Measurements from ENCODE around the gene MRPL21. TPM values are rescaled to one million over a fixed set of nuclear protein-coding genes. Genes with fewer than 3 reads are reported as not detected.

MRPL21 gene
- total and polyA plus RNA-seq, 2 of the 8 experiments (the other 6 are each of a cell fraction or from before 2014, with no cell fraction given): 102 to 107 TPM

DNA sequence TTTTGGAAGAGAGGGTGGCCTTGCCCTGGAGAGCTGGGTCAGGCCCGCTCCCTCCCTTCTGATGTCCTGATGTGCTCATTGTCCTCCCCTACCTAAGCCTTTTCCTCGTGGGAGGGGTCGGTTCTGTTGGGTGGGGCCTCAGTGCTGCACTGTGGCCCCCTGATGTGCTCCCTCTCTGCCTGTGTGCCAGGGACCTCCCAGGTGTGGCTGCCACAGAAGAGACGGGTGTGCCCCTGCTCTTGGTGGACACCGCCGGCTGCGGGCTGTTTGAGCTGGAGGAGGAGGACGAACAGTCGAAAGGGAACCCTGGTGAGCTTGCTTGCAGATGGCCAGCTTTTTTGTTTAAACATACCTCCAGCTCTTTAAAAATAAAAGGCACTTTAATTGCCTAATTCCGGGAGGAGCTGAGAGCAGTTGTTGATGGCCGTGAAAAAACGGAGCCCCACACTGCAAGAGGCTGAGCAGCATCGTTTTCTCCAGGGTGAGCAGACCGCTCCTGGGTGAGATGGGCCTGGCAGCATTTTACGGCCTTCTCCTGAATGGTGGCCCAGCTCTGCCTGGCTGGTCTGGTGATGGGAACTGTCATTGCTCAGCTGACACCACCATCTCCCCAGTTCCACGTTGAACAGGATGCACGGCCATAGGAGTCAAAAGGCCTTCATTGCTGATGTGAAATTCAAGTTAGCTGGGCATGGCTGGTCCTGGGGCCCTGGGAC is 30.1 kb upstream of the MRPL21 start:
- ChIA-PET POLR2A (ENCODE audit: partially characterized antibody) (interaction anchor here (1.4 kb wide), 1 partner anchor 9 kb away, joined by 5 read pairs; no protein-coding TSS in a partner anchor), CTCF (ENCODE audit: partially characterized antibody) (interaction anchor here (0.7 to 2.6 kb wide), 5 partner anchors 14 to 121 kb away, joined by 3 to 6 read pairs (median 3); no protein-coding TSS in a partner anchor)
- no peaks in the 10 kb centered on the region for H3K23me2 ChIP-seq (ENCODE audit: low read depth, low read length)
- H3K36me3 ChIP-seq (ENCODE audit: control insufficient read depth in 2 of 4, insufficient read depth in 4 of 4, low read length in 3 of 4): peaks cover 7 to 29% (median 17%) of the 10 kb centered on the region in 4 experiments; a peak in 6 of 8 replicates
- no peak overlapping the region for H3K23ac ChIP-seq (ENCODE audit: insufficient read length)
- H3K4ac ChIP-seq (replicated peaks; ENCODE audit: insufficient read length, low read depth, low read length): no peak overlapping the region
- H2BK20ac ChIP-seq (ENCODE audit: low read length): no peak overlapping the region
- no peak overlapping the region for H2BK120ac ChIP-seq (replicated peaks; ENCODE audit: low read depth, low read length)
- peaks cover 3 to 4% of the 10 kb centered on the region in 2 experiments for H4K20me1 ChIP-seq (replicated peaks in 1 of 2; ENCODE audit: control insufficient read depth in 1 of 2, insufficient read depth in 2 of 2, low read length in 2 of 2)
- H3K4me1 ChIP-seq (replicated peaks in 1 of 4; ENCODE audit: control insufficient read depth in 3 of 4, insufficient read depth in 4 of 4, low read length in 3 of 4): no peaks in the 10 kb centered on the region
- no peak overlapping the region for H2BK12ac ChIP-seq (ENCODE audit: low read depth, low read length)
- no peak overlapping the region for H2AFZ ChIP-seq (ENCODE audit: low read length)
- H2BK15ac ChIP-seq (ENCODE audit: low read length): no peak overlapping the region
- no peak for DNase-seq (ENCODE audit: low read depth in 1 of 2, low spot score in 2 of 2)
- no peak overlapping the region for H4K5ac ChIP-seq (ENCODE audit: insufficient read length, low read depth, low read length)
- H3K9me3 ChIP-seq (ENCODE audit: insufficient read depth in 2 of 2, low read depth in 1 of 2, low read length in 1 of 2): no peaks in the 10 kb centered on the region
- FAIRE-seq: no peak
- H3K14ac ChIP-seq (ENCODE audit: insufficient read length): no peak overlapping the region
- H3K4me2 ChIP-seq (ENCODE audit: insufficient read depth in 1 of 2, low read depth in 2 of 2, low read length in 2 of 2): no peak overlapping the region
- H4K91ac ChIP-seq (replicated peaks; ENCODE audit: insufficient read length, low read length): no peak overlapping the region
- no peak overlapping the region for H3K27ac ChIP-seq (ENCODE audit: low read depth, low read length)
- no peak overlapping the region for H2AK5ac ChIP-seq (ENCODE audit: low read depth, low read length)
- H3K79me1 ChIP-seq (ENCODE audit: low read depth, low read length): no peaks in the 10 kb centered on the region; the same call in 1 of the 2 replicates
- no peak overlapping the region for H3K4me3 ChIP-seq (ENCODE audit: extremely low read depth in 1 of 4, insufficient read depth in 2 of 4, low read depth in 3 of 4, low read length in 4 of 4)
- no peaks in the 10 kb centered on the region for H3K27me3 ChIP-seq (replicated peaks in 1 of 4; ENCODE audit: control insufficient read depth in 3 of 4, extremely low read depth in 1 of 4, insufficient read depth in 3 of 4, low read length in 3 of 4)
- WGBS, 2 experiments (ENCODE audit: extremely low coverage in 1 of 2, insufficient coverage in 1 of 2, insufficient read length in 1 of 2, insufficient replicate concordance in 2 of 2, low coverage in 1 of 2, low lambda C conversion rate in 2 of 2, missing lambda C conversion rate in 1 of 2): 95% methylated on average over 17 of the region's 17 CpGs; no CpG with 5 or more reads in 1 of the 2 experiments
- no peak overlapping the region for H3K18ac ChIP-seq (ENCODE audit: extremely low read depth, low read length)
- H4K8ac ChIP-seq (ENCODE audit: extremely low read depth, insufficient read depth, low read length): no peak overlapping the region
- H3K56ac ChIP-seq (replicated peaks; ENCODE audit: insufficient read length, low read depth, low read length): no peak overlapping the region
- H3K79me2 ChIP-seq (ENCODE audit: control insufficient read depth in 1 of 2, insufficient read depth in 2 of 2, low read length in 2 of 2): no peaks in the 10 kb centered on the region
- H2BK5ac ChIP-seq (ENCODE audit: low read depth, low read length): no peak overlapping the region
- no peak overlapping the region for H3K9ac ChIP-seq (replicated peaks in 1 of 4; ENCODE audit: extremely low read depth in 1 of 4, low read depth in 3 of 4, low read length in 3 of 4)
- TF ChIP-seq POU5F1 (IDR thresholded peaks at IDR 0.05; ENCODE audit: low read depth, low read length) (no peak), TAF7 (optimal IDR thresholded peaks at IDR 0.05; ENCODE audit: borderline replicate concordance, low read depth, low read length) (no peak), BCL11A (IDR thresholded peaks at IDR 0.05; ENCODE audit: low read depth in 2 of 2, low read length in 2 of 2) (no peak), RAD21 (IDR thresholded peaks at IDR 0.05 in 1 of 2, conservative IDR thresholded peaks at IDR 0.05 in 1 of 2; ENCODE audit: low read depth in 2 of 2, low read length in 2 of 2) (no peak), SIRT6 (IDR thresholded peaks at IDR 0.05; ENCODE audit: low read length) (no peak), RFX5 (IDR thresholded peaks at IDR 0.05; ENCODE audit: borderline replicate concordance, low read depth, low read length) (no peak), POLR2A (IDR thresholded peaks at IDR 0.05; ENCODE audit: control extremely low read depth in 1 of 2, low read depth in 2 of 2, low read length in 2 of 2) (no peak), SP4 (IDR thresholded peaks at IDR 0.05; ENCODE audit: low read length) (no peak), POLR2AphosphoS5 (IDR thresholded peaks at IDR 0.05; ENCODE audit: low read depth, low read length) (no peak), KDM1A (IDR thresholded peaks at IDR 0.05; ENCODE audit: borderline replicate concordance, low read length) (no peak)
- TF ChIP-seq, protein P1, sequence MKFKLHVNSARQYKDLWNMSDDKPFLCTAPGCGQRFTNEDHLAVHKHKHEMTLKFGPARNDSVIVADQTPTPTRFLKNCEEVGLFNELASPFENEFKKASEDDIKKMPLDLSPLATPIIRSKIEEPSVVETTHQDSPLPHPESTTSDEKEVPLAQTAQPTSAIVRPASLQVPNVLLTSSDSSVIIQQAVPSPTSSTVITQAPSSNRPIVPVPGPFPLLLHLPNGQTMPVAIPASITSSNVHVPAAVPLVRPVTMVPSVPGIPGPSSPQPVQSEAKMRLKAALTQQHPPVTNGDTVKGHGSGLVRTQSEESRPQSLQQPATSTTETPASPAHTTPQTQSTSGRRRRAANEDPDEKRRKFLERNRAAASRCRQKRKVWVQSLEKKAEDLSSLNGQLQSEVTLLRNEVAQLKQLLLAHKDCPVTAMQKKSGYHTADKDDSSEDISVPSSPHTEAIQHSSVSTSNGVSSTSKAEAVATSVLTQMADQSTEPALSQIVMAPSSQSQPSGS (IDR thresholded peaks at IDR 0.05; ENCODE audit: low read length): no peak
